Activated naive CD4-positive, alpha-beta T cell treated with anti-CD3 and anti-CD28 coated beads, Interleukin-2, amount 50 U/mL, for 72 hours (primary cell): Measurements from ENCODE around the gene AGBL4. TPM values are rescaled to one million over a fixed set of nuclear protein-coding genes. Genes with fewer than 3 reads are reported as not detected.
"Not testable (repeated sequence)": the region's sequence is repeated elsewhere in the genome, so short reads cannot be mapped to it uniquely, and the experiment has no call there.

ENCODE experiments used
- ATAC-seq, 2 donors: fragments of 150-1000 bp; cut with Tn5 transposase; 2 replicates each; pipeline ENCODE4 v1.10.0; 2021; ENCODE audit warnings: mild to moderate bottlenecking in 2 of 2, moderate library complexity in 2 of 2
- DNase-seq, 2 donors: peaks; one replicate each; pipeline ENCODE4 v3.0.0; 2021 to 2022; ENCODE audit warnings: low spot score in 2 of 2
- H3K27ac Mint-ChIP-seq, 2 donors: one replicate each; pipeline ENCODE4 v1.8.0; 2022; ENCODE audit warnings: mild to moderate bottlenecking in 2 of 2, mixed read lengths in 2 of 2
- H3K36me3 Mint-ChIP-seq, 2 donors: one replicate each; pipeline ENCODE4 v1.8.0; 2022; ENCODE audit warnings: mixed read lengths in 2 of 2
- H3K9me3 Mint-ChIP-seq, 2 donors: one replicate each; pipeline ENCODE4 v1.8.0; 2022; ENCODE audit warnings: mixed read lengths in 2 of 2
- total RNA-seq, 2 donors: library from RNA; stranded (reverse); gene quantifications; one replicate each; pipeline ENCODE4 v1.2.3, GENCODE V29; 2022

The AGBL4 gene
- total RNA-seq, 2 donors from 2014 or later = 0.19 TPM; not detected in 1

GRCh38 chr1:49389699-49390098, 634.1 kb downstream of the AGBL4 start:
- Mint-ChIP-seq H3K27ac (no peak overlapping the region), H3K9me3 (peaks cover 8 to 14% of the 10 kb centered on the region in 2 donors), H3K36me3 (peaks cover 0 to 7% of the 10 kb centered on the region in 2 donors)
- DNase-seq (no peak), ATAC-seq (no peak)

DNA sequence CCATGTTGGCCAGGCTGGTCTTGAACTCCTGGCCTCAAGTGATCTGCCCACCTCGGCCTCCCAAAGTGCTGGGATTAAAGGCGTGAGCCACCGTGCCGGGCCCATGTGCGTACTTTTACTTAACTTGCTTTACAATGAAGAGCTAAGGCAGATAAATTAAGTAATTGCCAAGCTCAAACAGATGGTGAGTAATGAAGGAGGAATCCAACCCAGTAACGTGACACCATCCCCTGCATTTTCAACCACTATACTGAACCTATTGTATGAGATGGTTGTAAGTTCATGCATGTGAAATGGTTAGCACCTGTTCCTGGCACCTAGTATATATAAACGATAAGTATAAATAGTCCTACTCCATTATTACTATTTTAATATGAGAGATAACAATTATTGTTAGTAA, 659.1 kb downstream of the AGBL4 start:
- Mint-ChIP-seq H3K27ac (no peak overlapping the region), H3K9me3 (peaks cover 4 to 22% of the 10 kb centered on the region in 2 donors), H3K36me3 (no peaks in the 10 kb centered on the region)
- ATAC-seq (no peak), DNase-seq (no peak)

- Mint-ChIP-seq H3K36me3 (no peaks in the 10 kb centered on the region), H3K9me3 (peaks cover 4 to 22% of the 10 kb centered on the region in 2 donors), H3K27ac (no peak overlapping the region)
- no peak for DNase-seq
- ATAC-seq = no peak
These were observed 660.1 kb downstream of the AGBL4 start for GRCh38 chr1:49363628-49364027.

DNA sequence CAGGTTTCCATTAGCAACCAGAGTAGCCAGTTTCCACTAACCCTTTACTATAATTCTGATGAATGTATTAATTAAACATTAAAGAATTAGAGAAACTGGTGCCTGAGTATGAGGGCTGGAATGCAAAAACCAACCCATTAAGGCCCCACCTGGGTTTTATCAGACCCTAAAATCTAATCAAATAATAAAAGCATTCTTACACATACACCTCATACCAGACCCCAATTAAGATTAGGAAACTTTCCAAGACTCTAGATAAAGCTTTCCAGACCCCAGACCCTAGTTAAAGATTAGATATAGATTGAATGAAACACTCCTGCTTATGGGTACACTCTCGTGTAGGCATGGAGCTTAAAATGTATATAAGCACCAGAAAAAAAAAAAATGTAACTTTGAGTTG, 665.7 kb downstream of the AGBL4 start:
- H3K9me3 Mint-ChIP-seq = peaks cover 4 to 10% of the 10 kb centered on the region in 2 donors
- DNase-seq (no peak), ATAC-seq (no peak)
- H3K27ac Mint-ChIP-seq = no peak overlapping the region
- H3K36me3 Mint-ChIP-seq = no peaks in the 10 kb centered on the region

GRCh38 chr1:49356594-49356993, 667.2 kb downstream of the AGBL4 start:
- no peak for ATAC-seq
- peaks cover under 1 to 7% of the 10 kb centered on the region in 2 donors for H3K9me3 Mint-ChIP-seq
- no peak for DNase-seq
- H3K27ac Mint-ChIP-seq = no peak overlapping the region
- no peaks in the 10 kb centered on the region for H3K36me3 Mint-ChIP-seq

GRCh38 chr1:49351768-49352167, 672.0 kb downstream of the AGBL4 start:
- H3K27ac Mint-ChIP-seq = no peak overlapping the region
- DNase-seq (no peak), ATAC-seq (no peak)
- peaks cover 0 to 9% of the 10 kb centered on the region in 2 donors for H3K9me3 Mint-ChIP-seq
- H3K36me3 Mint-ChIP-seq = no peaks in the 10 kb centered on the region

DNA sequence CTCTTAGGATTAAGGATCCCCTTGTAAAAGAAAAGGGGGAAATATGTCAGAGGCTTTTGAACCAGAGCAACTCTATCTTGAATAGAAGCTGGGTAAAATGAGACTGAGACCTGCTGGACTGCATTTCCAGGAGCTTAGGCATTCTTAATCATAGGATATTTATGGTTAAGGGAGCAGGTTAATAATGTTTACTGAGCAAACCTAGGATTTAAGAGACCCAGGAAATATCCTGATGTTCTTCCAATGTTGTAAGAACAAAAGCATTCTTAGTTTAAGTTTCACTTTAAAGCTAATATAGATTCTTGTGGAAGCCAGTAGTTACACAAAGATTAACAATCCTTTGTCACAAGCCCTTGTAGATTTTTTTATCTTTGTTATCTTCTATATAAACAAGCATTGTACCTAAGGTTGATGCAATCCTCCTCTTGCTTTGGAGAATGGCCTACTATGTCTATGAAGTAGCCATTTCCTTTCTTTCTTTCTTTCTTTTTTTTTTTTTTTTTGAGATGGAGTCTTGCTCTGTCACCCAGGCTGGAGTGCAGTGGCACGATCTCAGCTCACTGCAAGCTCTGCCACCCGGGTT, 676.9 kb downstream of the AGBL4 start:
- no peaks in the 10 kb centered on the region for H3K36me3 Mint-ChIP-seq

GRCh38 chr1:49340576-49340975, 683.2 kb downstream of the AGBL4 start:
- no peaks in the 10 kb centered on the region for H3K36me3 Mint-ChIP-seq
- ATAC-seq (no peak), DNase-seq (no peak)
- no peak overlapping the region for H3K27ac Mint-ChIP-seq
- H3K9me3 Mint-ChIP-seq = peaks cover 5 to 6% of the 10 kb centered on the region in 2 donors

More for the DNA sequence above, 676.9 kb downstream of the AGBL4 start:
- ATAC-seq = no peak
- peaks cover 6 to 14% of the 10 kb centered on the region in 2 donors for H3K9me3 Mint-ChIP-seq
- DNase-seq = no peak
- no peak overlapping the region for H3K27ac Mint-ChIP-seq

- Mint-ChIP-seq H3K27ac (no peak overlapping the region), H3K9me3 (no peaks in the 10 kb centered on the region), H3K36me3 (no peaks in the 10 kb centered on the region)
- no peak for ATAC-seq
- no peak for DNase-seq
These were observed 684.7 kb downstream of the AGBL4 start for GRCh38 chr1:49339043-49339442.

DNA sequence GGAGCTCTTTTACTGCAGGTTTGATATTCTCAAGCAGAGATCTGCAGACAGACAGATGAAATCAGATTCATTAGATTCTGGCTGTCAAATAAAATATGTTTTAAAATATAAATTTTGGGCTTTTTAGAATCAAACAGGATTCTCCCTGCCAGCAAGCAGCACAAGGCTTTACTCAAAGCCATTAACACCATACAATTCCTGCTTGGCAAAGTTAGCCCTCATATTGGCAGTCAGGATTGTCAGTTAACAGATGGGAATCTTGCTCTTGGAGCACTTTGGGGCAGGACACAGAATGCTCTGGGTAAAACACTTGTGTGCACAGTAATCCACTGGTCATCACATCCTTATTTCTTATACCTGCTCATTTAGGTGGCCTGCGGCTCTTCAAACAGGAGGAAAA, 686.5 kb downstream of the AGBL4 start:
- Mint-ChIP-seq H3K9me3 (no peaks in the 10 kb centered on the region), H3K27ac (no peak overlapping the region), H3K36me3 (no peaks in the 10 kb centered on the region)
- no peak for ATAC-seq
- no peak for DNase-seq

DNA sequence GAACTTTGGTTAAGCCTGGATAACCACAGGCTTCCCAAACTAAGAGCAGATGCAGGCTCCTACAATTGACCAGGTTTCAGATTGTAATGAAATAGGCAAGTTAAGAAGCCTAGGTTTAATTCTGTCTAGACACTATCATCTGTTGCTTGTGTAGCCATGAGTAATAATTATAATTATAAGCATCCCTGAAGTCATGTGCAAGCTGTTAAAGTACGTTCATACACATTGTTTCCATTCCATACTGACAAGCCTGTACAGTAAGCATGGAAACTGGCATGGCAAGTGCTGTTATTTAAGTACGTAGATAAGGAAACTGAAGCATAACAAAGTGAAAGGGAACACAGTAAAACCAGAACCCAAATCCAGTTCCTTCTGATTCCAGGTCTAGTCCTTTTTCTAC, 689.8 kb downstream of the AGBL4 start:
- no peaks in the 10 kb centered on the region for H3K36me3 Mint-ChIP-seq
- H3K27ac Mint-ChIP-seq = no peak overlapping the region
- ATAC-seq = no peak

GRCh38 chr1:49331066-49331852, 692.5 kb downstream of the AGBL4 start:
- H3K27ac Mint-ChIP-seq = no peak overlapping the region
- ATAC-seq = no peak
- DNase-seq = no peak
- no peaks in the 10 kb centered on the region for H3K36me3 Mint-ChIP-seq
- H3K9me3 Mint-ChIP-seq = peaks cover 0 to 7% of the 10 kb centered on the region in 2 donors

More for the DNA sequence above, 689.8 kb downstream of the AGBL4 start:
- H3K9me3 Mint-ChIP-seq = no peaks in the 10 kb centered on the region
- DNase-seq = no peak

- Mint-ChIP-seq H3K36me3 (no peaks in the 10 kb centered on the region), H3K9me3 (peaks cover 0 to 9% of the 10 kb centered on the region in 2 donors), H3K27ac (no peak overlapping the region)
- DNase-seq = no peak
- ATAC-seq = no peak
These were observed 699.7 kb downstream of the AGBL4 start for GRCh38 chr1:49323925-49324540.

DNA sequence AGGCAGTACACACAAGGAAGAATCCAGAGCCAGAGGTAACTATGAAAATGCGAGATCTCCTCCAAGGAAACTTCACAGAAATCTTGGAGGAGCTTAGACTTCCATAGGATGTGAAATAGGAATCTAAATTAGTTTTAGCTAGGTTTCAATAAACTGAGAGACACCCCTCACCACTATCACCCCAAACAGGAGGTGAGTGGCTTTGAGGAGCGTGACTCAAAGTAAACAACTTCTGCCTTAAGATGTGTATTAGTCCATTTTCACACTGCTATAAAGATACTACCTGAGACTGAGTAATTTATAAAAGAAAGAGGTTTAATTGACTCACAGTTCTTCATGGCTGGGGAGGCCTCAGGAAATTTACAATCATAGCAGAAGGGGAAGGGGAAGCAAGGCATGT, 703.3 kb downstream of the AGBL4 start:
- H3K27ac Mint-ChIP-seq, H3K36me3 Mint-ChIP-seq, H3K9me3 Mint-ChIP-seq, DNase-seq, ATAC-seq: not testable (repeated sequence)

DNA sequence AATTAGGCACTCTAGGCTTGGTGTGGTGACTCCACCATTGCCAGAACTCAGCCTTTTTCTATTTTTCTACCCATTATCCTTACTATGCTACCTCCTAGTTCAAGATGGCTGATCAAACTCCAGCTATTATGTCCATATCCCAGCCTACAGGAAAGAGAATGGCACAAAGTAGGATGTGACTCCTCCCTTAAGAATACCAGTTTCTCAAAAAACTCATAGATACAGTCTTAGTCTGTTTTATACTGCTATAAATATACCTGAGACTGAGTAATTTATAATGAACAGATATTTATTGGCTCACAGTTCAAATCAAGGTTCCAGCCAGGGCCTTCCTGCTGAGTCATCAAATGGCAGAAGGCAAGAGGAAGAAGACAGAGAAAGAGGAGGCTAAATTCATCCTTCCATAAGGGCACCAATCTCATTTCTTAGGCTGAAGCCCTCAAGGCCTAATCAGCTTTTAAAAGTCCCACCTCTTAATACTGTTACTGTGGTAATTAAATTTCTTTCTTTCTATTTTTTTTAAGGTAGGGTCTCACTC, 704.3 kb downstream of the AGBL4 start:
- DNase-seq (no peak), ATAC-seq (no peak)
- peaks cover 5 to 12% of the 10 kb centered on the region in 2 donors for H3K9me3 Mint-ChIP-seq
- no peak overlapping the region for H3K27ac Mint-ChIP-seq
- peaks cover 0 to 4% of the 10 kb centered on the region in 2 donors for H3K36me3 Mint-ChIP-seq

DNA sequence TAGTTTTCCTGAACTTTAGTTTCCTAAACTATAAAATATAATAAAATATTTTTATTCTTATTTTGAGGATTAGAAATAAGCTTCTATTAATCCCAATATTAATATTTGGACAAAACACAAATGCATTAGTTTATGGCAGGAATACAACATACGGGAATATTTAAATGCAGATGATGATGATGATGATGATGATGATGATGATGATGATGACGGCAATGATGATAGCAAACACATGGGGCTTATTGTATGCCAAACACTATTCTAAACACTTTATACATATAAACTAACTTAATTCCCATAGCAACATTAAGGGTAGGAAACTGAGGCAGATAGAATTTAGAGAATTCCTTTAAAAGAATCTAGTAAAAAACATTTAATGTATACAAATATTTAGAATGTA, 705.5 kb downstream of the AGBL4 start:
- no peak for DNase-seq
- no peak for ATAC-seq
- H3K27ac Mint-ChIP-seq = no peak overlapping the region
- H3K36me3 Mint-ChIP-seq = peaks cover 0 to 7% of the 10 kb centered on the region in 2 donors
- peaks cover 8 to 12% of the 10 kb centered on the region in 2 donors for H3K9me3 Mint-ChIP-seq

- H3K36me3 Mint-ChIP-seq = peaks cover 0 to 4% of the 10 kb centered on the region in 2 donors
- ATAC-seq (no peak), DNase-seq (no peak)
- peaks cover 13 to 25% of the 10 kb centered on the region in 2 donors for H3K9me3 Mint-ChIP-seq
- H3K27ac Mint-ChIP-seq = no peak overlapping the region
These were observed 716.3 kb downstream of the AGBL4 start for GRCh38 chr1:49307457-49307856.
